Bronchial epithelial cell (primary cell): ENCODE data around the gene NEURL1. TPM values are rescaled to one million over a fixed set of nuclear protein-coding genes. Genes with fewer than 3 reads are reported as not detected.

Experiments
- DNase-seq: peaks from one replicate; pipeline ENCODE4 v3.0.0-alpha.2; 2010; ENCODE audit warnings: low read depth
- FAIRE-seq: peaks from 2 replicates; lab custom pipeline; 2011; peaks lifted over from hg19 to GRCh38; lab: Jason Lieb, UNC
- H3K27me3 ChIP-seq: 2 replicates; pipeline ENCODE4 v1.5.1; 2011; ENCODE audit warnings: low read length; ENCODE audit not compliant: control insufficient read depth, insufficient read depth
- H3K36me3 ChIP-seq: 2 replicates; pipeline ENCODE4 v1.5.1; 2011; ENCODE audit warnings: low read length; ENCODE audit not compliant: control insufficient read depth, insufficient read depth
- H3K4me3 ChIP-seq: 2 replicates; pipeline ENCODE4 v1.5.1; 2011; ENCODE audit warnings: mild to moderate bottlenecking, low read depth, low read length, control low read depth
- CTCF ChIP-seq: IDR thresholded peaks from 2 replicates; pipeline ENCODE4 v1.5.1; 2011; ENCODE audit warnings: mild to moderate bottlenecking, moderate library complexity, low read length, control low read depth, inconsistent platforms; ENCODE audit not compliant: insufficient read depth, severe bottlenecking
- total RNA-seq: library from RNA; depleted of rRNA; stranded (reverse); fragments of >200 nt; gene quantifications from 2 replicates; pipeline ENCODE4 v1.2.1, GENCODE V29; 2014

The NEURL1 gene
- total RNA-seq, 1 donor from 2014 or later = 1.1 TPM

DNA sequence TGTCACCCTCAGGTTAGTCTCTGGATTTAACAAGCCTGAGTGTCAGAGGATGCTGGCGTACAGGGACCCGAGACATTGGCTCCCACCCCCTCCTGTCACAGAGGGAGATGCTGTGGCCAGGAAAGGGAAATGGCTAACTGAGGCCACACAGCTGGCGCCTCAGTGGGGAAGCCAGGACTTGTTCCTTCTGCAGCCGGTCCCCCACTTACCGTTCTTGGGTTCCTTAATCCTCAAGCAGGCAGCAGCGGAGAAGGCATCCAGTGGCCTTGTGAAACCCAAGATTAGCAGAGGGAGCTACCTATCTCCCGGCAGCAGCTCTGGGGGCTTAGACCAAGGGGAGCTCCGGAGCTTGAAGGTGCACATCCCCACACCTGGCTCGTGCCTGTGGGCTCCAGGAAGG is 65.4 kb downstream of the NEURL1 start:
- FAIRE-seq (no peak), DNase-seq (no peak)
- Histone ChIP-seq H3K4me3 (no peak overlapping the region), H3K36me3 (no peaks in the 10 kb centered on the region), H3K27me3 (peaks cover 7% of the 10 kb centered on the region)
- no peak for TF ChIP-seq CTCF

GRCh38 chr10:103559776-103560175 is 66.3 kb downstream of the NEURL1 start:
- Histone ChIP-seq H3K27me3 (peaks cover 7% of the 10 kb centered on the region), H3K4me3 (no peak overlapping the region), H3K36me3 (no peaks in the 10 kb centered on the region)
- FAIRE-seq = peak; percentile 98
- no peak for TF ChIP-seq CTCF
- DNase-seq = no peak

DNA sequence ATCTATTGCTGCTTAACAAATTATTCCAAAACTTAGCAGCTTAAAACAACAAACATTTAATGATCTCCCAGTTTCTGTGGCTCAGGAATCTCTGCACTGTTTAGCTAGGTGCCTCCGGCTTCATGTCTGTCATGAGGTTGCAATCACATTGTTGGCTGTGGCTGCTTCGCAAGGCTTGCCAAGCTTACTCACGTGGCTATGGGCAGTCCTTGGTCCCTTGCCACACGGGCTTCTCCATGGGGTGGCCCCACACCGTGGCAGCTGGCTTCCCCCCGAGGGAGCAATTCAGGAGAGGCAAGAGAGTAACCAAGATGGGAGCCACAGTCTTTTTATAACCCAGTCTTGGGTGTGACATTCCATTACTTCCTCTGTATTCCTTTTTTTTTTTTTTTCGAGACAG is 67.4 kb downstream of the NEURL1 start:
- DNase-seq (no peak), FAIRE-seq (no peak)

GRCh38 chr10:103562383-103562782 is 68.9 kb downstream of the NEURL1 start:
- no peak overlapping the region for H3K4me3 ChIP-seq
- H3K36me3 ChIP-seq = no peaks in the 10 kb centered on the region
- no peak for DNase-seq
- no peak for TF ChIP-seq CTCF
- H3K27me3 ChIP-seq = no peaks in the 10 kb centered on the region
- FAIRE-seq = no peak

More for the DNA sequence above, 67.4 kb downstream of the NEURL1 start:
- H3K4me3 ChIP-seq = no peak overlapping the region
- no peaks in the 10 kb centered on the region for H3K36me3 ChIP-seq
- no peak for TF ChIP-seq CTCF
- peaks cover 2% of the 10 kb centered on the region for H3K27me3 ChIP-seq

DNA sequence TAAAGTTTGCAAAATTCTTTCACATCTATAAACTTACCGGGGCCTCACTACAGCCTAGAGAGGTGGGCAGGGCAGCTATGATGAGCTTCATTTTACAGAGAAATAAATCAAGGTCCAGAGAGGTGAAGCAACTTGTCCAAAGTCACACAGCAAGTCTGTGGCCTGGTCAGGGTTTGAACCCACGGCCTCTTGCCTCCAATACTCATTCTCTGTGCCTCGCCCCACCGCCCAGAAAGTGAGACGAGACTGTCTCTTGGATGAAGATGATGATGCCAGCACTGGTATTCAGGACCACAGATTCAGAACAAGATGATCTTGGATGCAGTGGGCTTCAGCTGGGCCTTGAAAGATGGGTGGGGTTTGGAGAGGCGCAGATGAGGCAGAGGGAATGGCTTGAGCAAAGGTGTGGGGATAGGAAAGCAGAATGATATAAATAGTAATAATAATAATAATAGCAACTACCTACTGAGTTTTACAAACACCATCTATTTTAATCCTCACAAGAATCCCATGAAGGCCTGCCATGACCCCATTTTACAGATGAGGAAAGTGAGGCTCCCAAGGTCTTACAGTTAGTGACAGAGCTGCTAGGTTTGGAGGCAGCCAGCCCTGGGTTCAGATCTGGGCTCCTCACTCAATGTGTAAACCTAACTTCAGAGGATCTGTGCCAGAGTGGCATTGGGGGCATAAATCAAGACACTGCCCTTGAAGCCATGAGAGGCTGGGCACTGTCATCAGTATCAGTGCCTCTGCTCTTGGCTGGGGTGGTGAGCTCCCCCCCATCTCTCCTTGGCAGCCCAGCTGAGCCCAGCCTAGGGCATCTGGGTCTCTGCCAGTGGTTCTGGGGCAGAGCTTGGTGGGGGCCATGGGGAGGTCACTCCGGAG is 70.0 kb downstream of the NEURL1 start:
- TF ChIP-seq CTCF = no peak
- H3K4me3 ChIP-seq = no peak overlapping the region
- FAIRE-seq = no peak
- no peaks in the 10 kb centered on the region for H3K36me3 ChIP-seq
- no peak for DNase-seq
- H3K27me3 ChIP-seq = no peaks in the 10 kb centered on the region
